ENCODE measurements around the gene DDB1.

Gene DDB1

GRCh38 chr11:61332797-61333549, at the start of gene DDB1, which contains the start of gene TKFC:
DDB1 (minus strand) TSS chr11:61333105; CDS start chr11:61332968, 137 bp downstream.
TKFC (plus strand) TSS chr11:61333228; CDS start chr11:61334729, 1,501 bp downstream.
- H3K27ac ChIP-seq, result peak within 1 kb of the TSS; percentile 93
- TF ChIP-seq, protein P1, sequence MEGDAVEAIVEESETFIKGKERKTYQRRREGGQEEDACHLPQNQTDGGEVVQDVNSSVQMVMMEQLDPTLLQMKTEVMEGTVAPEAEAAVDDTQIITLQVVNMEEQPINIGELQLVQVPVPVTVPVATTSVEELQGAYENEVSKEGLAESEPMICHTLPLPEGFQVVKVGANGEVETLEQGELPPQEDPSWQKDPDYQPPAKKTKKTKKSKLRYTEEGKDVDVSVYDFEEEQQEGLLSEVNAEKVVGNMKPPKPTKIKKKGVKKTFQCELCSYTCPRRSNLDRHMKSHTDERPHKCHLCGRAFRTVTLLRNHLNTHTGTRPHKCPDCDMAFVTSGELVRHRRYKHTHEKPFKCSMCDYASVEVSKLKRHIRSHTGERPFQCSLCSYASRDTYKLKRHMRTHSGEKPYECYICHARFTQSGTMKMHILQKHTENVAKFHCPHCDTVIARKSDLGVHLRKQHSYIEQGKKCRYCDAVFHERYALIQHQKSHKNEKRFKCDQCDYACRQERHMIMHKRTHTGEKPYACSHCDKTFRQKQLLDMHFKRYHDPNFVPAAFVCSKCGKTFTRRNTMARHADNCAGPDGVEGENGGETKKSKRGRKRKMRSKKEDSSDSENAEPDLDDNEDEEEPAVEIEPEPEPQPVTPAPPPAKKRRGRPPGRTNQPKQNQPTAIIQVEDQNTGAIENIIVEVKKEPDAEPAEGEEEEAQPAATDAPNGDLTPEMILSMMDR (conservative IDR thresholded peaks at IDR 0.05), result no peak

DNA sequence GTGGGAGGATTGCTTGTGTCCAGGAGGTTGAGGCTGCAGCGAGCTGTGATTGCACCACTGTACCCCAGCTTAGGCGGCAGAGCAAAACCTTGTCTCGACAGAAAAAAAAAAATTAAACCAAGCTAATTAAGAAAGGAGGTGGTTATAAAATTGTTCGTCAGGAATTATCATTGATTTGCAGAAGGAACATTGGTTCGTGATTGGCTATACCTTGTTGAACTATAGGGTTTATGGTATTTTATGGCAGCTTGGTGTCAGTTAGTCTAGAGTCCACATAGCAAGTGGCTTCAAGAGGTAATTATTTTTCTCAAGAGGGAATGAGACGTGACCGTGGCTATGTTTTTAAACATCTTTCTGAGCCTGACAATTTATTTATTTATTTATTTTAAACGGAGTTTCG, 48.0 kb upstream of the DDB1 start:
- TF ChIP-seq, protein P1 (conservative IDR thresholded peaks at IDR 0.05), result no peak
- H3K27ac ChIP-seq, result no peak overlapping the region

DNA sequence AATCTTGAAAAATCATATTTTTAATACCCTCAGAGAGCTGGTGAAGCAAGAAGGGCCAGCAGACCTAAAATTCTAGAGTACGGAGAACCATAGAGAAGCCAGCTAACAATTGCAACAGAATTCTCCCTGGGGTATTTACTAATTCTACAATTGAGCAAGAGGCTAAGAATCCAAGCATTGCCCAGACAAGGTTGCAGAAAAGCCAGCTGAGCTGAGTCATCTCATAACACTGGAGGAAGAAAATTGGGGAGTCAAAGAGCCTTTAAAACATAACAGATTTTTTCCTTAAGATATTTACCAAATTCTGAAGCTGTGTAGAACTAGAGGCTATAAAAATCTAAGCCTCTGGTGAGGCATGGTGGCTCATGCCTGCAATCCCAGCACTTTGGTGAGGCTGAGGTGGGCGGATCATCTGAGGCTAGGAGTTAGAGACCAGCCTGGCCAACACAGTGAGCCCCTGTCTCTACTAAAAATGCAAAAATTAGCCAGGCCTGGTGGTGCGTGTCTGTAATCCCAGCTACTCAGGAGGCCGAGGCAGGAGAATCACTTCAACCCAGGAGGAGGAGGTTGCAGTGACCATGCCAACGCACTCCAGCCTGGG, 45.9 kb upstream of the DDB1 start:
- H3K27ac ChIP-seq, result no peak overlapping the region; the same call in 1 of the 2 replicates

DNA sequence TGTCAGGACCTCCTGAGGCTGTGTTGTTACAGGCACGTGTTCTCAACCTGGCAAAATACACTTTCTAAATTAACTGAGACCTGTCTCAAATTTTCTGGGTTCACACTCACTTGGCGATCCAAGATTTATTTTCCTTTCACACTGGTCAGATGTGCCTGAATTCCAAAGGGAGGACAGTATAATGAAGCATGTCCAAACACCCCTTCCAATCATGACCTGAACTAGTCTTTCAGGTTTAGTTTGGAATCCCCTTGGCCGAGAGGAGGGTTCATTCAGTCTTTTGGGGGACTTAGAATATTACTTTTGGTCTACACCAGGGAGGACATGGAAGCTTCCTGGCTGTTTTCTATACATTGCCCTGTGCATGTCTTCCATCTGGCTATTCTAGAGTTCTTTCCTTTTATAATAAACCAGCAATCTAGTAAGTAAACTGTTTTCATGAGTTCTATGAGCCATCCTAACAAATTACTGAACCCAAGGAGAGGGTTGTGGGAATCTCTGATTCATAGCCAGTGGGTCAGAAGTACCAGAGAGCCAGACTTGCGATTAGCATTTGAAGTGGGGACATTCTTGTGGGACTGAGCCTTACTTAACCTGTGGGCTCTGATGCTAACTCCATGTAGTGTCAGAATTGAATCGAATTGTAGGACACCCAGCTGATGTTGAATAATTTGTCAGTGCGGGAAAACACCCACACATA, 44.7 kb upstream of the DDB1 start:
- TF ChIP-seq, protein P1 (conservative IDR thresholded peaks at IDR 0.05), result no peak
- H3K27ac ChIP-seq, result peak overlapping the region; percentile 85

More for the DNA sequence above, 45.9 kb upstream of the DDB1 start:
- TF ChIP-seq, protein P1 (conservative IDR thresholded peaks at IDR 0.05), result no peak

GRCh38 chr11:61375761-61376108, 42.8 kb upstream of the DDB1 start:
- TF ChIP-seq, protein P1 (conservative IDR thresholded peaks at IDR 0.05), result no peak
- peak overlapping the region; percentile 85 for H3K27ac ChIP-seq

DNA sequence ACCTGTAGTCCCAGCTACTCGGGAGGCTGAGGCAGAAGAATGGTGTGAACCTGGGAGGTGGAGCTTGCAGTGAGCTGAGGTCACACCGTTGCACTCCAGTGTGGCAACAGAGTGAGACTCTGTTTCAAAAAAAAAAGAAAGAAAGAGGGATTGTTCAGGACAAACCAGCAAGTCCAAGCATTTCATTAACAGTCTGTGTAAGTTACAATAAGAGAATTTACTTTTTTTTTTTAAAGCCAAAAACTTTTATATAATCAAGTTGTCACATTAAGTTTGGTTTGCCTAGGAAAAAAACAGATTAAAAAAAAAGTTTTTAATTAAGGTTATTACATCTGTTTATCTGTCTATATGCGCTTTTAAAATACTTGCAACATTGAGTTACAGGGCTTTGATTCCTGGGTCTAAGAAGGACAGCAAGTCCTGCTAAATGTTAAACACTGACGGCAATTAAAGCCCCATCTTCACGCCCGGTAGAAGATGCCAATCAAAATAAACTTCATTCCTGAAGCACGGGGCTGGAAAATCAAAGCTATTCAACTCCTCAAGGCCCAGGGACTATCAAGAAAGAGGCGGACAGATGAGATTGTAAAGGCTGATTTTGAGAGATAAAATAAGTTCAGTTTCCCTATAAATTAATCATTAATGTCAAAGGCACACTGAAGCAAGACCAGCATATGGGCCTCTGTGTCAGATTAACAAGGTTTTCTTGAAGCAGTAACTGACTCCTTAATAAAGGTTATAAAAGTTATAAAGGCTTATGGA, 39.9 kb upstream of the DDB1 start:
- H3K27ac ChIP-seq, result peak overlapping the region; percentile 85
- TF ChIP-seq, protein P1 (conservative IDR thresholded peaks at IDR 0.05), result no peak
